ENCODE measurements around the gene KDM4B. TPM values are rescaled to one million over a fixed set of nuclear protein-coding genes. Genes with fewer than 3 reads are reported as not detected.
"Not testable (repeated sequence)": the region's sequence is repeated elsewhere in the genome, so short reads cannot be mapped to it uniquely, and the experiment has no call there.

Gene KDM4B
- total RNA-seq, 1 donor from 2014 or later: 25.8 TPM

GRCh38 chr19:5160158-5160795 lies 191.4 kb downstream of the KDM4B start:
- not testable (repeated sequence) for DNase-seq (ENCODE audit: low read depth)

- DNase-seq (ENCODE audit: low read depth): not testable (repeated sequence)
Measured at GRCh38 chr19:5164845-5165696, 196.2 kb downstream of the KDM4B start.

GRCh38 chr19:5165697-5166019 lies 196.7 kb downstream of the KDM4B start:
- no peak for DNase-seq (ENCODE audit: low read depth)

- DNase-seq (ENCODE audit: low read depth): peak; percentile 50
Measured at GRCh38 chr19:5166262-5166661, 197.3 kb downstream of the KDM4B start.

- DNase-seq (ENCODE audit: low read depth): no peak
Measured at GRCh38 chr19:5170329-5170745, 201.4 kb downstream of the KDM4B start.

GRCh38 chr19:5171711-5172110 lies 202.8 kb downstream of the KDM4B start:
- no peak for DNase-seq (ENCODE audit: low read depth)

- DNase-seq (ENCODE audit: low read depth): peak; percentile 89
Measured at GRCh38 chr19:5172859-5173630, 204.1 kb downstream of the KDM4B start.

- no peak for DNase-seq (ENCODE audit: low read depth)
Measured at GRCh38 chr19:5173993-5174392, 205.1 kb downstream of the KDM4B start.

- no peak for DNase-seq (ENCODE audit: low read depth)
Measured at GRCh38 chr19:5177745-5178450, 209.0 kb downstream of the KDM4B start.

- DNase-seq (ENCODE audit: low read depth): no peak
Measured at GRCh38 chr19:5178841-5179240, 209.9 kb downstream of the KDM4B start.

- no peak for DNase-seq (ENCODE audit: low read depth)
Measured at GRCh38 chr19:5179256-5179655, 210.3 kb downstream of the KDM4B start.

- no peak for DNase-seq (ENCODE audit: low read depth)
Measured at GRCh38 chr19:5181329-5181728, 212.4 kb downstream of the KDM4B start.

- DNase-seq (ENCODE audit: low read depth): peak; percentile 4
Measured at GRCh38 chr19:5182751-5183150, 213.8 kb downstream of the KDM4B start.

- no peak for DNase-seq (ENCODE audit: low read depth)
Measured at GRCh38 chr19:5183616-5184015, 214.7 kb downstream of the KDM4B start.

- no peak for DNase-seq (ENCODE audit: low read depth)
Measured at GRCh38 chr19:5184930-5185329, 216.0 kb downstream of the KDM4B start.

GRCh38 chr19:5186293-5187050 lies 217.6 kb downstream of the KDM4B start:
- DNase-seq (ENCODE audit: low read depth): peak; percentile 92

- no peak for DNase-seq (ENCODE audit: low read depth)
Measured at GRCh38 chr19:5188548-5189317, 219.8 kb downstream of the KDM4B start.

GRCh38 chr19:5189318-5189607 lies 220.3 kb downstream of the KDM4B start:
- no peak for DNase-seq (ENCODE audit: low read depth)

- DNase-seq (ENCODE audit: low read depth): peak; percentile 80
Measured at GRCh38 chr19:5191091-5191490, 222.2 kb downstream of the KDM4B start.

- DNase-seq (ENCODE audit: low read depth): peak; percentile 52
Measured at GRCh38 chr19:5192568-5192967, 223.7 kb downstream of the KDM4B start.

Data from myocyte (in vitro differentiated cells).